ENCODE results near the gene GPC3. TPM values are rescaled to one million over a fixed set of nuclear protein-coding genes. Genes with fewer than 3 reads are reported as not detected.

GPC3 gene
- total RNA-seq, 2 donors from 2014 or later: 16.9 to 22.7 TPM

- Histone ChIP-seq H3K36me3 (replicated peaks in 1 of 2; ENCODE audit: insufficient read depth in 1 of 2, low read depth in 2 of 2) (no peaks in the 10 kb centered on the region), H3K4me1 (no peaks in the 10 kb centered on the region), H3K27ac (no peak overlapping the region), H3K9me3 (no peaks in the 10 kb centered on the region), H3K27me3 (no peaks in the 10 kb centered on the region), H3K4me3 (no peak overlapping the region)
- 83 to 91% methylated on average over 3 to 4 of the region's 4 CpGs for WGBS, 2 donors
- intact Hi-C loops (cut with DNase I): no loop called here
- ATAC-seq: no peak
- no peak for DNase-seq
- TF ChIP-seq CTCF (IDR thresholded peaks at IDR 0.05) (no peak), POLR2A (IDR thresholded peaks at IDR 0.05) (no peak)
Measured at GRCh38 chrX:133953785-133954355, 31.5 kb downstream of the GPC3 start.

- TF ChIP-seq POLR2A (IDR thresholded peaks at IDR 0.05) (no peak), CTCF (IDR thresholded peaks at IDR 0.05) (no peak)
- H3K27me3 ChIP-seq: no peaks in the 10 kb centered on the region
- H3K27ac ChIP-seq: no peak overlapping the region
- ATAC-seq (no peak), DNase-seq (no peak)
- no peak overlapping the region for H3K4me3 ChIP-seq
- 85 to 86% methylated on average over 2 of the region's 2 CpGs for WGBS, 2 donors
- H3K9me3 ChIP-seq: no peaks in the 10 kb centered on the region
- H3K4me1 ChIP-seq: no peaks in the 10 kb centered on the region
- no peaks in the 10 kb centered on the region for H3K36me3 ChIP-seq (replicated peaks in 1 of 2; ENCODE audit: insufficient read depth in 1 of 2, low read depth in 2 of 2)
- intact Hi-C loops (cut with DNase I): no loop called here
Measured at GRCh38 chrX:133953078-133953477, 32.3 kb downstream of the GPC3 start.

- WGBS, 2 donors: 42 to 60% methylated on average over 2 of the region's 2 CpGs
- H3K27me3 ChIP-seq: no peaks in the 10 kb centered on the region
- DNase-seq (no peak), ATAC-seq (no peak)
- intact Hi-C loops (cut with DNase I): no loop called here
- H3K9me3 ChIP-seq: no peaks in the 10 kb centered on the region
- H3K4me3 ChIP-seq: no peak overlapping the region
- no peaks in the 10 kb centered on the region for H3K36me3 ChIP-seq (replicated peaks in 1 of 2; ENCODE audit: insufficient read depth in 1 of 2, low read depth in 2 of 2)
- H3K4me1 ChIP-seq: no peaks in the 10 kb centered on the region
- TF ChIP-seq CTCF (IDR thresholded peaks at IDR 0.05) (no peak), POLR2A (IDR thresholded peaks at IDR 0.05) (no peak)
- H3K27ac ChIP-seq: no peak overlapping the region
Measured at GRCh38 chrX:133951098-133951497, 34.3 kb downstream of the GPC3 start.

GRCh38 chrX:133950214-133950613, 35.2 kb downstream of the GPC3 start:
- WGBS, 2 donors: 74 to 79% methylated on average over 3 of the region's 3 CpGs
- ATAC-seq: no peak
- Histone ChIP-seq H3K27ac (no peak overlapping the region), H3K27me3 (no peaks in the 10 kb centered on the region), H3K36me3 (replicated peaks in 1 of 2; ENCODE audit: insufficient read depth in 1 of 2, low read depth in 2 of 2) (no peaks in the 10 kb centered on the region), H3K4me1 (no peaks in the 10 kb centered on the region), H3K9me3 (no peaks in the 10 kb centered on the region), H3K4me3 (no peak overlapping the region)
- intact Hi-C loops (cut with DNase I): no loop called here
- DNase-seq: no peak
- no peak for TF ChIP-seq POLR2A (IDR thresholded peaks at IDR 0.05)
- TF ChIP-seq CTCF (IDR thresholded peaks at IDR 0.05): no peak

- Histone ChIP-seq H3K27me3 (no peaks in the 10 kb centered on the region), H3K27ac (no peak overlapping the region), H3K4me3 (no peak overlapping the region), H3K4me1 (no peaks in the 10 kb centered on the region), H3K9me3 (no peaks in the 10 kb centered on the region), H3K36me3 (replicated peaks in 1 of 2; ENCODE audit: insufficient read depth in 1 of 2, low read depth in 2 of 2) (no peaks in the 10 kb centered on the region)
- no peak for DNase-seq
- ATAC-seq: no peak
- WGBS, 2 donors: 97 to 100% methylated on average over 1 of the region's 1 CpG
- intact Hi-C loops (cut with DNase I): no loop called here
- no peak for TF ChIP-seq POLR2A (IDR thresholded peaks at IDR 0.05)
- TF ChIP-seq CTCF (IDR thresholded peaks at IDR 0.05): no peak
Measured at GRCh38 chrX:133948895-133949294, 36.5 kb downstream of the GPC3 start.
